ENCODE measurements around the gene GRPEL2. TPM values are rescaled to one million over a fixed set of nuclear protein-coding genes. Genes with fewer than 3 reads are reported as not detected.

Gene GRPEL2
- total RNA-seq, 3 donors from 2014 or later = 9.9 to 15.2 (median 11.1) TPM

DNA sequence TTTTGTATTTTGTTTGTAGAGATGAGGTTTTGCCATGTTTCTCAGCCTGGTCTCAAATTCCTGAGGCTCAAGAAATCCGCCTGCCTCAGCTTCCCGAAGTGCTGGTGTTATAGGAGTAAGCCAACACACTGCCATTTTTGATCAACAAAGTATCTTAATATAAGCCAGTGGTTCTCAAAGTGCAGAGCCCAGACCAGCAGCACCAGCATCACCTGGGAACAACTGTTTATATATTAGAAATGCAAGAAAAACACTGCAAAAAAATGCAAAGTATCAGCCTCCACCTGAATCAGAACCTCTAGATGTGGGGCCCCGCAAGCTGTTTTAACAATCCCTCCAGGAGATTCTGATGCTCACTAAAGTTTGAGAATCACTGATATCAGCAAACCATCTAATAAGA is 27.6 kb downstream of the GRPEL2 start:
- intact Hi-C loops (cut with DNase I, micrococcal nuclease) = no loop called here
- TF ChIP-seq CTCF (IDR thresholded peaks at IDR 0.05) = no peak
- H3K4me1 ChIP-seq (ENCODE audit: low read depth) = no peaks in the 10 kb centered on the region
- DNase-seq (no peak), ATAC-seq (no peak)
- H3K9me3 ChIP-seq = no peaks in the 10 kb centered on the region
- H3K4me3 ChIP-seq = no peak overlapping the region
- no peaks in the 10 kb centered on the region for H3K36me3 ChIP-seq (ENCODE audit: low read depth)

GRCh38 chr5:149374303-149374702 is 29.0 kb downstream of the GRPEL2 start:
- H3K4me1 ChIP-seq (ENCODE audit: low read depth) = no peaks in the 10 kb centered on the region
- TF ChIP-seq CTCF (IDR thresholded peaks at IDR 0.05) = no peak
- DNase-seq = no peak
- intact Hi-C loops (cut with DNase I, micrococcal nuclease) = no loop called here
- H3K4me3 ChIP-seq = no peak overlapping the region
- H3K36me3 ChIP-seq (ENCODE audit: low read depth) = no peaks in the 10 kb centered on the region
- H3K9me3 ChIP-seq = no peaks in the 10 kb centered on the region
- ATAC-seq = no peak

- ATAC-seq = no peak
- DNase-seq = no peak
- no peak overlapping the region for H3K4me3 ChIP-seq
- TF ChIP-seq CTCF (IDR thresholded peaks at IDR 0.05) = no peak
- no peaks in the 10 kb centered on the region for H3K4me1 ChIP-seq (ENCODE audit: low read depth)
- H3K9me3 ChIP-seq = no peaks in the 10 kb centered on the region
- no peaks in the 10 kb centered on the region for H3K36me3 ChIP-seq (ENCODE audit: low read depth)
- intact Hi-C loops (cut with DNase I, micrococcal nuclease) = no loop called here
Observed at GRCh38 chr5:149374801-149375200, 29.5 kb downstream of the GRPEL2 start.

GRCh38 chr5:149375434-149375833 is 30.1 kb downstream of the GRPEL2 start:
- DNase-seq (no peak), ATAC-seq (no peak)
- H3K4me3 ChIP-seq = no peak overlapping the region
- H3K9me3 ChIP-seq = no peaks in the 10 kb centered on the region
- H3K36me3 ChIP-seq (ENCODE audit: low read depth) = no peaks in the 10 kb centered on the region
- TF ChIP-seq CTCF (IDR thresholded peaks at IDR 0.05) = no peak
- no peaks in the 10 kb centered on the region for H3K4me1 ChIP-seq (ENCODE audit: low read depth)
- intact Hi-C loops (cut with DNase I, micrococcal nuclease) = no loop called here

DNA sequence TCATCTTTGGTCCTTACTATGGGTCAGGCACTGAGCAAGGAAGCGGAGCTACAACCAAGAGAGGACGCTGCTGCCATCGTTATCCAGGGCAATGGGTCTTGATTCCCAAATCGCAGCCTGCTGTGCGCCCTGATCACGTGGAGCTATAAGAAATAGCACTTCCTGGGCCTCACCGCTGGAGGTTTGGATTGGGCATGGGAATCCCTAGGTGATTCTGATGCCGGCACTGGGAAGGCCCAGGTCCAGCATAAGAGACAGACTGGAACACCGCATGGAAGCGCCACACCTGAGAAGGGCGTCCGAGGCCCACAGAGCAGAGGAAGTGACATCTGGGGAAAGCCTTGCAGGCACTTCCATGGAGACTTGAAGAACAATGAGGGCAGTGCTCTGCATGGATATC is 30.8 kb downstream of the GRPEL2 start:
- intact Hi-C loops (cut with DNase I, micrococcal nuclease) = no loop called here
- no peak for TF ChIP-seq CTCF (IDR thresholded peaks at IDR 0.05)
- no peak overlapping the region for H3K4me3 ChIP-seq

More for the DNA sequence above, 30.8 kb downstream of the GRPEL2 start:
- no peaks in the 10 kb centered on the region for H3K9me3 ChIP-seq
- DNase-seq (no peak), ATAC-seq (no peak)
- no peaks in the 10 kb centered on the region for H3K36me3 ChIP-seq (ENCODE audit: low read depth)
- no peaks in the 10 kb centered on the region for H3K4me1 ChIP-seq (ENCODE audit: low read depth)
